Activated CD4-positive, alpha-beta T cell treated with anti-CD3 and anti-CD28 coated beads for 24 hours (primary cell): Measurements from ENCODE around the gene CHRNA9.
"Not testable (repeated sequence)": the region's sequence is repeated elsewhere in the genome, so short reads cannot be mapped to it uniquely, and the experiment has no call there.

Source experiments
- DNase-seq, 2 donors: peaks; one replicate each; pipeline ENCODE4 v3.0.0-alpha.2; 2020; ENCODE audit warnings: low read depth in 2 of 2

The CHRNA9 gene

GRCh38 chr4:40388239-40388638 is 53.1 kb downstream of the CHRNA9 start:
- DNase-seq, result no peak

- no peak for DNase-seq
Observed at GRCh38 chr4:40389986-40390385, 54.9 kb downstream of the CHRNA9 start.

- not testable (repeated sequence) for DNase-seq
Observed at GRCh38 chr4:40392241-40392640, 57.1 kb downstream of the CHRNA9 start.

- no peak for DNase-seq
Observed at GRCh38 chr4:40394236-40394635, 59.1 kb downstream of the CHRNA9 start.

- DNase-seq, result no peak
Observed at GRCh38 chr4:40395166-40395900, 60.2 kb downstream of the CHRNA9 start.

- no peak for DNase-seq
Observed at GRCh38 chr4:40395908-40396793, 61.0 kb downstream of the CHRNA9 start.

- no peak for DNase-seq
Observed at GRCh38 chr4:40399578-40399977, 64.4 kb downstream of the CHRNA9 start.

GRCh38 chr4:40401096-40401495 is 66.0 kb downstream of the CHRNA9 start:
- no peak for DNase-seq

- DNase-seq, result no peak
Observed at GRCh38 chr4:40401631-40402030, 66.5 kb downstream of the CHRNA9 start.

- no peak for DNase-seq
Observed at GRCh38 chr4:40402556-40402955, 67.4 kb downstream of the CHRNA9 start.

- DNase-seq, result no peak
Observed at GRCh38 chr4:40403081-40403480, 67.9 kb downstream of the CHRNA9 start.
